A549 (cell line): ENCODE measurements around the gene ZNF341. TPM values are rescaled to one million over a fixed set of nuclear protein-coding genes. Genes with fewer than 3 reads are reported as not detected.

Experiments used
- ATAC-seq, 2 experiments: fragments of 200-7000 bp in 1 of 2; fragments of >200 bp in 1 of 2; cut with Nextera tagmentation in 1 of 2; cut with Tn5 transposase in 1 of 2; 3 replicates each; pipeline versions ENCODE4 v1.8.0 to v1.9.1; 2018 to 2020; ENCODE audit warnings: mild to moderate bottlenecking in 1 of 2, moderate library complexity in 1 of 2
- CTCF ChIA-PET: fragments of 300-600 bp; sonication (Branson Sonifier 250); formaldehyde crosslinking; extraction: SDS; loops from one replicate; lab custom pipeline; 2021; ENCODE audit warnings: antibody characterized with exemption, inconsistent platforms; lab: Yijun Ruan, JAX
- POLR2A ChIA-PET: fragments of 350-600 bp; formaldehyde crosslinking; extraction: SDS; loops from one replicate; lab custom pipeline; 2021; ENCODE audit warnings: antibody characterized with exemption, inconsistent platforms; lab: Yijun Ruan, JAX
- DNase-seq, 2 experiments: peaks; one replicate each; pipeline versions ENCODE4 v3.0.0 to v3.0.0-alpha.2; 2011 to 2016; ENCODE audit warnings: low read depth in 1 of 2, low spot score in 1 of 2
- FAIRE-seq: peaks from 2 replicates; lab custom pipeline; 2011; peaks lifted over from hg19 to GRCh38; lab: Jason Lieb, UNC
- H3K27ac ChIP-seq, 2 experiments: fragments of >200 bp; sonication (Bioruptor Twin); formaldehyde crosslinking; 3 replicates each; pipeline ENCODE4 v1.5.1; 2016 to 2017
- H3K4me1 ChIP-seq: fragments of >200 bp; sonication (Bioruptor Twin); formaldehyde crosslinking; 3 replicates; pipeline ENCODE4 v1.6.1; 2016
- H3K4me2 ChIP-seq: fragments of >200 bp; sonication (Bioruptor Twin); formaldehyde crosslinking; 3 replicates; pipeline ENCODE4 v1.6.1; 2016
- H3K4me3 ChIP-seq: fragments of >200 bp; sonication (Bioruptor Twin); formaldehyde crosslinking; 3 replicates; pipeline ENCODE4 v1.5.1; 2016
- H3K9me3 ChIP-seq: fragments of >200 bp; sonication (Bioruptor Twin); formaldehyde crosslinking; 3 replicates; pipeline ENCODE4 v1.6.1; 2016
- BHLHE40 ChIP-seq: IDR thresholded peaks from 2 replicates; pipeline ENCODE4 v1.6.1; 2012; ENCODE audit warnings: low read depth, low read length, inconsistent platforms
- EHF ChIP-seq: fragments of 250-450 bp; sonication (Bioruptor Pico); IDR thresholded peaks from 2 replicates; pipeline ENCODE4 v1.5.0; 2020; ENCODE audit warnings: mild to moderate bottlenecking
- FOSB ChIP-seq: fragments of 250-450 bp; sonication (Bioruptor Pico); IDR thresholded peaks from 2 replicates; pipeline ENCODE4 v1.5.0; 2020; ENCODE audit warnings: mild to moderate bottlenecking, moderate library complexity
- FOSL2 ChIP-seq, 2 experiments: fragments of 450-650 bp in 1 of 2; fragments of >200 bp in 1 of 2; sonication (Bioruptor Twin) in 1 of 2; formaldehyde crosslinking; IDR thresholded peaks; 2 replicates each; pipeline versions ENCODE4 v1.5.0 to v1.6.1; 2016 to 2020; ENCODE audit warnings: mild to moderate bottlenecking in 1 of 2, moderate library complexity in 1 of 2
- HEYL ChIP-seq: fragments of 250-450 bp; sonication (Bioruptor Pico); IDR thresholded peaks from 2 replicates; pipeline ENCODE4 v1.8.0; 2021; ENCODE audit warnings: mild to moderate bottlenecking, moderate library complexity
- HMGXB4 ChIP-seq: fragments of 250-450 bp; sonication (Bioruptor Pico); IDR thresholded peaks from 2 replicates; pipeline ENCODE4 v1.5.0; 2021; ENCODE audit warnings: mild to moderate bottlenecking, moderate library complexity, borderline replicate concordance
- MYC ChIP-seq: IDR thresholded peaks from 2 replicates; pipeline ENCODE4 v1.6.1; 2012; ENCODE audit warnings: mild to moderate bottlenecking, inconsistent platforms, low read length, improper control_type of control experiment, borderline replicate concordance
- NFE2L2 ChIP-seq: fragments of 150-350 bp; conservative IDR thresholded peaks from 2 replicates; pipeline ENCODE4 v1.6.1; 2014; ENCODE audit warnings: low read length
- NPAS2 ChIP-seq: fragments of 250-450 bp; sonication (Bioruptor Pico); IDR thresholded peaks from 2 replicates; pipeline ENCODE4 v1.8.0; 2022; ENCODE audit warnings: mild to moderate bottlenecking, moderate library complexity, borderline replicate concordance
- PHF8 ChIP-seq: fragments of 200-600 bp; sonication (generic); IDR thresholded peaks from 2 replicates; pipeline ENCODE4 v1.6.1; 2016; ENCODE audit warnings: low read depth, mild to moderate bottlenecking, antibody characterized with exemption, moderate library complexity, borderline replicate concordance
- POLR2AphosphoS2 ChIP-seq: conservative IDR thresholded peaks from 2 replicates; pipeline ENCODE4 v1.6.1; 2012; ENCODE audit warnings: low read length, improper control_type of control experiment, inconsistent platforms
- RARB ChIP-seq: fragments of 250-450 bp; sonication (Bioruptor Pico); IDR thresholded peaks from 2 replicates; pipeline ENCODE4 v1.8.0; 2021; ENCODE audit warnings: mild to moderate bottlenecking, moderate library complexity
- RCOR1 ChIP-seq: fragments of 150-350 bp; IDR thresholded peaks from 2 replicates; pipeline ENCODE4 v1.6.1; 2014; ENCODE audit warnings: antibody characterized with exemption, low read length, low read depth
- RFX5 ChIP-seq: fragments of 450-650 bp; IDR thresholded peaks from 2 replicates; pipeline ENCODE4 v1.7.1; 2014; ENCODE audit warnings: antibody characterized with exemption, mild to moderate bottlenecking, moderate library complexity
- SMC3 ChIP-seq: fragments of >200 bp; sonication (Bioruptor Twin); formaldehyde crosslinking; IDR thresholded peaks from 3 replicates; pipeline ENCODE4 v1.6.1; 2018; ENCODE audit warnings: inconsistent platforms
- SREBF2 ChIP-seq: fragments of 450-650 bp; IDR thresholded peaks from 2 replicates; pipeline ENCODE4 v1.6.1; 2014; ENCODE audit warnings: mild to moderate bottlenecking, moderate library complexity
- TP53 ChIP-seq: fragments of 250-450 bp; sonication (Bioruptor Pico); IDR thresholded peaks from 2 replicates; pipeline ENCODE4 v1.5.0; 2021; ENCODE audit warnings: mild to moderate bottlenecking, moderate library complexity
- ZSCAN20 ChIP-seq: fragments of 250-450 bp; sonication (Bioruptor Pico); IDR thresholded peaks from 2 replicates; pipeline ENCODE4 v1.8.0; 2022; ENCODE audit warnings: mild to moderate bottlenecking, moderate library complexity
- WGBS: methylation state at CpG from one replicate; pipeline ENCODE4 v1.1.6; 2017; ENCODE audit errors: missing lambda C conversion rate; 5-methylcytosine and 5-hydroxymethylcytosine counted together
- polyA plus RNA-seq, 4 experiments: library from polyadenylated mRNA; depleted of rRNA in 3 of 4; stranded (reverse); fragments of >200 nt; fragmentation: RNase III in 1 of 4; extraction: RNeasy Plus Mini Kit Qiagen cat#74134 plus additional on column Dnase treatment in 1 of 4; gene quantifications; 2 replicates in 3 of 4; 3 replicates in 1 of 4; pipeline ENCODE4 v1.2.3, GENCODE V29; 2011 to 2017

ZNF341 gene
- polyA plus RNA-seq, 2 of the 4 experiments (the other 2 are of a cell fraction) = 2.1 to 4.1 TPM

- FAIRE-seq (no peak), ATAC-seq (no peak)
- H3K27ac ChIP-seq = peak overlapping the region in 1 of 2 experiments; percentile 43; a peak in 2 of 6 replicates
- POLR2A ChIA-PET = no interaction called here
- H3K4me3 ChIP-seq = no peak overlapping the region
- WGBS = 78% methylated on average over 9 of the region's 9 CpGs
- no peak for TF ChIP-seq POLR2AphosphoS2
- no peak for TF ChIP-seq BHLHE40
- no peak for TF ChIP-seq PHF8
- no peak for TF ChIP-seq SMC3
- TF ChIP-seq EHF = no peak
- TF ChIP-seq RCOR1 = no peak
- no peak for TF ChIP-seq TP53
- TF ChIP-seq MYC = no peak
- TF ChIP-seq FOSB (CRISPR knock-in tag) = no peak
- no peak for TF ChIP-seq ZSCAN20
- TF ChIP-seq NPAS2 (CRISPR knock-in tag) = no peak
- no peak for TF ChIP-seq HEYL (CRISPR knock-in tag)
- TF ChIP-seq, all 56 proteins: peak for 0
- Histone ChIP-seq H3K9me3 (0 out of 3 replicates have a peak, but pooled peaks cover 3% of the 10 kb centered on the region), H3K4me2 (peak overlapping the region; percentile 19; the same call in 2 of the 3 replicates), H3K4me1 (peaks cover 10% of the 10 kb centered on the region; the same call in 2 of the 3 replicates)
- CTCF ChIA-PET = no interaction called here
- DNase-seq = no peak
Observed at GRCh38 chr20:33796263-33796906, 64.6 kb downstream of the ZNF341 start.

- H3K4me2 ChIP-seq = peak overlapping the region; percentile 19; the same call in 2 of the 3 replicates
- H3K27ac ChIP-seq = peak overlapping the region in 1 of 2 experiments; percentile 43; a peak in 2 of 6 replicates
- H3K4me3 ChIP-seq = no peak overlapping the region
- H3K4me1 ChIP-seq = peaks cover 10% of the 10 kb centered on the region; the same call in 2 of the 3 replicates
- FAIRE-seq = no peak
- ChIA-PET POLR2A (no interaction called here), CTCF (interaction anchor here (2.2 kb wide), 1 partner anchor 16 kb away, joined by 5 read pairs; no protein-coding TSS in a partner anchor)
- ATAC-seq = no peak
- peak; percentile 36 to 41 for DNase-seq
- WGBS = 67% methylated on average over 5 of the region's 5 CpGs
- 0 out of 3 replicates have a peak, but pooled peaks cover 3% of the 10 kb centered on the region for H3K9me3 ChIP-seq
- TF ChIP-seq FOSL2 (IDR thresholded peaks at IDR 0.05) = no peak
- 0 out of 2 replicates have a peak, but pooled peaks have one; percentile 4 for TF ChIP-seq FOSL2 (CRISPR knock-in tag; IDR thresholded peaks at IDR 0.05)
- no peak for TF ChIP-seq HMGXB4 (CRISPR knock-in tag)
- no peak for TF ChIP-seq RARB (CRISPR knock-in tag)
Observed at GRCh38 chr20:33796907-33797544, 65.2 kb downstream of the ZNF341 start.

GRCh38 chr20:33798444-33798843 is 66.6 kb downstream of the ZNF341 start:
- H3K9me3 ChIP-seq = 0 out of 3 replicates have a peak, but pooled peaks cover 3% of the 10 kb centered on the region
- CTCF ChIA-PET = interaction anchor here (0.8 to 4.0 kb wide), 4 partner anchors 7 to 272 kb away, joined by 3 to 18 read pairs (median 4); no protein-coding TSS in a partner anchor
- peaks cover 11% of the 10 kb centered on the region; the same call in 2 of the 3 replicates for H3K4me1 ChIP-seq
- POLR2A ChIA-PET = no interaction called here
- no peak overlapping the region for H3K4me3 ChIP-seq
- ATAC-seq (peak in 1 of 2 experiments; percentile 47; a peak in 3 of 6 replicates), DNase-seq (no peak), FAIRE-seq (no peak)
- no peak overlapping the region for H3K4me2 ChIP-seq
- TF ChIP-seq RFX5 (no peak), SREBF2 (no peak), NFE2L2 (no peak)
- no peak overlapping the region for H3K27ac ChIP-seq
- 75% methylated on average over 4 of the region's 4 CpGs for WGBS
